NCI-H2107 treated with DMSO at 0.1 percent for 48 hours (cell line): ENCODE data around the gene DTNB.
A peak's percentile ranks its signal among the peaks of the same experiment; 100 is the strongest.

Experiments used
- DNase-seq: peaks from one replicate; lab custom pipeline; 2025; ENCODE audit not compliant: unreplicated experiment; lab: John Stamatoyannopoulos, UW

The DTNB gene

DNA sequence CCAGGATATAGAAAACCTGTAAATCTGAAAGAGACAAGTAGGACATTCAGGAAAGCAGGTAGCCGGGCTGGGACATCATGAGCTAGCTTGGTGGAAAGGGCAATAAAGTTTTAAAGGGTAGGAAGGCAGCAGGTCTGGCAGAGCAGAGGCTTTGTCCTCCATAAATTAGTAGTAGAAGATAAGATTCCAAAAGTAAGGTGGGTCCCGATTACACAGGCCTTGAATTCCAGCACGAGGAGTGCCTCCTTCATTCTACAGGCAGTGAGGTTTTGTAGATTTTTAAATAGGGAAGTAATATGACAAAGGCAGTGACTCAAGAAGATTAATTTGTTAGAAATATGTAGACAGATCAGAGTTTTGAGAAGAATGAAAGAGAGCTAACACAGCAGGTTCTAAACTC lies 160.7 kb downstream of the DTNB start:
- no peak for DNase-seq

DNA sequence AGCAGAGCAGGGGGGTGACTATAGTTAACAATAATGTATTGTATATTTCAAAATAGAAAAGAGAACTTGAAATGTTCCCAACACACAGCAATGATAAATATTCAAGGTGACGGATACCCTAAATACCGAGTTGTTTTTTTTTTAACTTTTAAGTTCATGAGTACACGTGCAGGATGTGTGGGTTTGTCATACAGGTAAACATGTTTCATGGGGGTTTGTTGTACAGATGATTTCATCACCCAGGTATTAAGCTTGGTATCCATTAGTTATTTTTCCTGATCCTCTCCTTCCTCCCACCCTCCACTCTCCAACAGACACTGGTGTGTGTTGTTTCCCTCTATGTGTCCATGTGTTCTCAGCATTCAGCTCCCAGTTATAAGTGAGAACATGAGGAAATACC lies 167.2 kb downstream of the DTNB start:
- no peak for DNase-seq

DNA sequence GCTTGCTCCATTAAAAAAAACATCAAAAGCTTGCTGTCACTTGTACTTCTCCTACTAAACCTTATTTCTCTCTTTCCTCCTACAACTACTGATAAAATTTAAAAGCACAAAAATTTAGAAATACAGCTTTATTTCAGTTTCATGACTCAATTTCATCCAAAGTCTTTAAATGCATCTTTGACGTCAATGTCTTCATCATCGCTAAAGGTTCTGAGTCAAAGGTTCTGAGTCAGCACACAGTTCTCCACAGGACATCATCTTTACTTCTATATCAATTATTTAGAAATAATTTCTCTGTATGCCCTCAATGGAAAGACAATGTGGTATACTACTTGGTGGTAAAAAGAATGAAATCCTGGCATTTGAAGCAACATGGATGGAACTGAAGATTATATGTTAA lies 167.8 kb downstream of the DTNB start:
- no peak for DNase-seq

DNA sequence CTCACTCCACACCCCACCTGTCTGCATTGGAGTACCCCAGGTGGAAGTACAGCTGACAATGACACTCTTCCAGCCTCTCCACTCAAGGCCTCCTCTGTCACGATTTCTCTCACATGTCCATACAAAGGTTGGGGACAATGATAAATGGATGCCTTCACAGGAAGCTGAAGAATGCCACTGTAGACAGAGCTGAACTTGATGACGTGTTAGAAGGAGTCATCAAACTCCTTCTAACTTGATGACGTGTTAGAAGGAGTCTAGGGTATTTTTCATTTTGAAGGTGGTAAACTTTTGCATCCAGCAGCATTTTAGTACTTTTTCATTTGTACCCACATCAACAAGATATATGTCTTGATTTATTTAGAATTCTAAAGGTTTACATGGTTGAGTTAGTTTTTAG lies 168.2 kb downstream of the DTNB start:
- no peak for DNase-seq

DNA sequence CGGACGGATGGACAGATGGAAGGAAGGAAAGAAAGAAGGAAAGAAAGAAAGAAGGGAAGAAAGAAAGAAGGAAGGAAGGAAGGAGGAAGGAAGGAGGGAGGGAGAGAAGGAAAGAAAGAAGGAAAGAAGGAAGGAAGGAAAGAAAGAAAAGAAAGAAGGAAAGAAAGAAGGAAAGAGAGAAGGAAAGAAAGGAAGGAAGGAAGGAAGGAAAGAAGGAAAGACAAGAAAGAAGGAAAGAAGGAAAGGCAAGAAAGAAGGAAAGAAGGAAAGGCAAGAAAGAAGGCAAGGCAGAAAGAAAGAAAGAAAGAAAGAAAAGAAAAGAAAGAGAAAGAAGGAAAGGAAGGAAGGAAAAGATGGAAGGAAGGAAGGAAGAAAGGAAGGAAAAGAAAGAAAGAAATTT lies 169.1 kb downstream of the DTNB start:
- DNase-seq: no peak

DNA sequence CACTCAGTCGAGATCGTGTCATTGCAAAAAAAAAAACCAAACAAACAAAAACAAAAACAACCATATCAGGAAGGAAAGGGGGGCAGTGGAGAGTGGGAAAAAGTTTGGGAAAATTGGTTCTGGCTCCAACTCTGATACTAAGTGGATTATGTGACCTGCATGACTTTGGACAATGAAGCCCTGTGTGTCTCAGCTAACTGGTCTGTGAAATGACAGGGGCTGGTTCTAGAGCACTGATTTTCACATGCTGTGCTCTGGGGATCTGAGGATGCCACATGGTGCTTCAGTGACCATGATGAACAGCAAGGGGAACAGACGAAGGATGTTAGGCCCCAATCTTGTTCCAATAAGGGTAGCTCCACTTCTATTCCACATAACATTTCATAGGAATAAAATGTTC lies 174.2 kb downstream of the DTNB start:
- DNase-seq: no peak

DNA sequence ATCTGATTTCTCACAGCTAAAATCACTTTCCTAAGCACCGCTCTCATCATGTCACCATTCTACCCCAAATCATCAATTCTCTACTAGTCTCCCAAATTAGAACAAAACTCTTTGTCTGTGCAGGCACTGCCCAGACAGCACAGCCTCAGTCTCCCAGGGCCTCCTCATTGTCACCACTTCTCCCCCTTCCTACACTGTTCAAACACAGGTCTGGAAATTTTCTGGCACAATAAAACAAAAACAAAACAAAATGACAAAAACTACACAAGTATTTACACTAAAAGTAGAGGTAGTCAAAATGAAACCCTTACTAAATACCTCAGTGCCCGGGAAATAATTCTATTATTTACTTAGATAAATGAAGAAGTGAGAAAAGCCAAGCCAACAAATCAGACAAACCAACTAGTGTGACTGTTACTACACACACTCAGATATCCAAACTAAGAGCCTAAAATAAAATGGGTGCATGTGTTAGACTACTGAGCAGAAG lies 175.4 kb downstream of the DTNB start:
- no peak for DNase-seq

DNA sequence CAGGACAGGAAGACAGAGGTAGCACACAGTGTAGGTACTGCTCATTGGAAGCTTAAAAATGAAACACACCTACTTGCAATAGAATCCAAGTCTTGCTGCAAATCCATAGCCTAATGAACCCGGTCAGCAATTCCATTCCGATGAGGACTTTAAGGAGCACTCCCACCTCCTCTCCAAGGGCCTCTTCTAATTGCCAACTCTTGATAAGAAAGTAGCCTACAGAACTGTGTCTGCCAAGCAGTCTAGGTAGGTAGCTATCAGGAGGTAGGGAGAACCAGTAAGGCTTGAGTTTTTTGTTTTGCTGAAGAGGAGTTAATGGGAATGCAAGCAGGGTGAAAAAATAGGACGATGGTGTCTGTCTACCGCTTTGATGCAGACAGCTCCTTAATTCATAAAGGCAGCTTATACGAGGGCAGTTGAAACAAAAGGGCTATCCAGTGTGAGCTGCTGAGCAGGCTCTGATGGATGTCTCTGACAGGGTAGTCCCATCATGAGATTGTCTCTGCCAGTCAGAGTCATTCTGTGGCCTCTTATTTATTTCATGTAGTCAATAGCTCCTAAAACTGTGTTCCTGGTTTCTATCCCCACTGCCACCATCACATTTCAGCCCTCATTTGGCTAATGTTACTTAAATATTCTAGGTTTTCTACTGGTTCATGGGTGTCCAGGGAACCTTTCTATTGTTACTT lies 176.0 kb downstream of the DTNB start:
- no peak for DNase-seq

DNA sequence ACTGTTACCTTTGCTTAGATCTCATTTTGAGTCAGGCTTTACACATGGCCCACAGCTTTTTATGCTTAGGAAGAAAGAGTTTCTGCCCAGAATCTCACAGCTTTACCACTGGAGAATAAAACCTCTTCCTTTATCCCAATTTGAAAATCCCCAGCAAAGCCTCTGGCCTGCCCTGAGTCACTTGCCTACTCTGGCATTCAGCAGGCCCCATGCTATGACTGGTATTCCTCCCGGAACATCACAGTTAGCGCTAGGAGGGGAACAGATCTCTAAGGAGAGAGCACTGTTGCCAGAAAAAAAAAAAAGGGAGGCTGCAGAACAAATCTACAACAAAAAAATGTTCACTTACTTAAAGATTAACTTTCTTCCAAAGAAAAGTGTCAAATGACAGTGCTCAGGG lies 178.8 kb downstream of the DTNB start:
- DNase-seq: no peak

DNA sequence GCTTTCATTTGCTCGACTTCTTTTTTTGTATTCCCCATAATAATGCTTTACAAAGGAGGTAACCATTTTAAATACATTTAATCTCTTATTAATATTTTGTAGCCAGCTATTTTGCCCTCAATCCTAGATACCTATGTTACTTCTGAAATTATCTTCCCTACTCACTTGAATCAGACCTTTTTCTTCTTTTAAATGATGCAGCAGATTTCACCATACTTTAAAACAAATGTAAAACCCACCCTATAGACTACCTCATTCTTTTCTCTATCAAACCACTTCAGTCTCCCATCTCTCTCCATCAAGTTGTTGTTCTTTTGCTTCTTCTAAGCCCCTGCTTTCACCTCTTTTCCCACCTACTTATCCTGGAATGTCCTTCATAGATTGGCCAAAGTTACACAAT lies 180.2 kb downstream of the DTNB start:
- no peak for DNase-seq

DNA sequence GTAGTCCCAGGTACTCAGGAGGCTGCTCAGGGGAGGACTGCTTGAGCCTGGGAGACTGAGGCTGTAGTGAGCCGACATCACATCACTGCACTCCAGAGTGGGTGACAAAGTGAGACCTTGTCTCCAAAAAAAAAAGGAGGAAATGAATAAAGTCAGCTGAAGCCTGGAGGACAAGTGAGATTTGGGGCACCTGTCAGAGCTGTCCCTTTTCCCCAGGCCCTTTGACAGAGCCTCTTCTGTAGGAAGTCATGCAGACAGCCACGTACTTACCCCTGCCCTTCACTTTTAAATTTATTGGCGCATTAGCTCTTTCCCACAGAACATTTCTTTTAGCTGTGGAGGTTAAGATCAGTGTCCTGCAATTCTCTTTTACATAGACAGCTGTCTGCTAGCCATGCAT lies 180.7 kb downstream of the DTNB start:
- peak; percentile 16 for DNase-seq

DNA sequence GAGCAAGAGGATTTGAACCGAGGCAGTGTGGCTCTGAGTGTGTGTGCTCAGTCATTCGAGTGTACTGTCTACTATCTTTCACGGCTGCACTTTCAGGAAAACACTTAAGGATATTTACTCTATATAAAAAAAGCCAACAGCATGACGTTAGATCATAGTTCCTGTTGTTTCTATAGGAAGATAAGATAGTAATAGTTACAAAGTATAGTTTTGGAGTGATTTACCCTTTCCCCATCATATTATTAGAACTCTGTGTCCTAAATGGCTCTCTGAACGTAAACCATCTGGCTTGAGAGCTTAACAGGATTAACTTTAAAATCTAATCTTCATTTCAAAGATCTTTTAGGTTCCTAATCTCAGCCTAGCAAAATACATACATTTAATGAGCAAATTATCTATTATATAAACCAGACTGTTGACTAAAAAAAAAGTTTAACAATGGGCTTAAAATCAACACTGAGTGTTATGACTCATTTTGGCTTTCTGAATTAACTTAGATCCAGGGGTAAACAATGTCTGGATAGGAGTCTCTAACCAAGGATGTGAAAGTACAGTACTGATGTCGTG lies 181.3 kb downstream of the DTNB start:
- DNase-seq: no peak

DNA sequence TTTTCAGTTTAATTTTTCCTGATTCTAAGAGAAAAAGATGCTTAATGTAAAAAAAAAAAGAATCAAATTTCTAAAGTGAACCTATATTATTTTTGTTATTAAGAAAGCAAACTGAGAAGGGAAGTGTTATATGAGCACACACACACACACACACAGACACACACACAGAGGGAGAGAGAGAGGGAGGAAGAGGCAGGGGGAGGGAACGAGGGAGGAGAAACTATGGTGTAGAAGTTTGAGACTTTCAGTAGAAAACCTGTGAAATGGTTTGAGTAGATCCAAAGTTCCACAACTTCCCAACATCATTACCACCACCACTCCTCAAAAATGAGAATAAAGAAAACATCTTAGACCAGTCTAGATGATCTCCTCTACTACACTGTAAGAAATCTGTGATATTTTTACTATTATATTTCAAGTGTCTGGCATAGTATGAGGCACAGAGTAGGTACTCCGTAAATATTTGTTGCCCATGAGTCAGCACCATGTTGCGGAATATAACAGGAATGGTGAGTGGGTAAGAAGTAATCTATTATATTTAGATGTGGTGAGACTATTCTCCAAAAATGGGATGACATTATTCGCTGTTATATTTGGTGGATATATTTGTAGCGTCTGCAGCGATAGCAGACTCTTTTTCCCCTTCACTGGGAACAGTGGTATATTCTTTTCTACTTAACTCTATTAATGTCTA lies 182.2 kb downstream of the DTNB start:
- no peak for DNase-seq

DNA sequence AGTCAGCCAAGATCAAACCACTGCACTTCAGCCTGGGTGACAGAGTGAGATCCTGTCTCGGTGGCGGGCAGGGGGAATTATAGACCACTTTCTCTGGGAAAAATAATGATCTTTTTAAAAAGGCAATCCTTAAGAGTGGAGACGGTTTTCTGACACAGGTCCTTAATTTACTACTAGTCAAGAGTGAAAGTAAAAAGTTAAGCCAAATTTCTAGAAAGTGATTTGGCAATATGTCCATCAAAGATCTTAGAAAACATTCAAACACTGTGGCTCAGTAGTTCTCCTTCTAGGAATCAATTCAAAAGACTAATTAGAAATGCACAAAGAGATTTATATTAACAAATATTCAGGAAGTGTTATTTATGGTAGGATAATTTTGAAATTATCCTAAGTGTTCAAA lies 183.2 kb downstream of the DTNB start:
- DNase-seq: no peak

DNA sequence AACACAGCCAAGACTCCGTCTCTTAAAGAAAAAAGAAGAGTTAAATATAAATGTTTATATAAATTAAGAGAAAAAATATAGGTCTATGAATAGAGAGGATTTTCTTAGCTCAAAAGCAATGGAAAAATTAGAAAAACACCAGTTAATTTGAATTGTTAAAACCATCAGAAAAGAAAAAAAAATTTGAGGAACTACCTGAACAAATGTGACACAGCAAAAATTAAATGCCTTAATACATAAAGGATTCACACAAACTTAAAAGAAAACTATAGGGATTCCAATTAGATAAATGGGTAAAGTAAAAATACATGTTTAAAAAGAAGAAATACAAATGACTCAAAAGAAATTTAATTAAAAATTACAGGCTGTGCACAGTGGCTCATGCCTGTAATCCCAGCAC lies 183.7 kb downstream of the DTNB start:
- no peak for DNase-seq

DNA sequence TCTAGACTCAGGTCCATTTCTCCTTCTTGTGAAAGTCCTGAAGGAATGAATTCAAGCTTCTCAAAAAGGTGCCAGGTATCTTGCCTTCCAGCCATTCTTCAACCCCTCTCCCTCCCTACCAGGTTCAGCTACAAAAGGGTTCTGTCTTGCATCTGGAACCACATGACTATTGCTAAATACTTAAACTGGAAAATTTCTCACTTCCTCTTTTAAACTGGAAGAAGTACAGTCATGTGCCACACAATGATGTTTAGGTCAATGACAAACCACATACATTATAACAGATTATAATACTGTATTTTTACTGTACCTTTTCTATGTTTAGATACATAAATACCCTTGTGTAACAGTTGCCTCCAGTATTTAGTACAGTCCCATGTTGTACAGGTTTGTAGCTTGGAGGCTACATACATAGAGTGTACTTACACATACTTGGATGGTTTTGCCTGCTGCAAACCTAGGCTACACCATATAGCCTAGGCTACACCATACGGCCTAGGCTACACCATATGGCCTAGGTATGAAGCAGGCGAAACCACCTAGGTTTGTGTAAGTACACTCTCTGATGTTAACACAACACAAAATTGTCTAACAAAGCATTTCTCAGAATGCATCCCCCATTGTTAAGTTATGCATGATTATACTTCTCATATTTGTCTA lies 189.6 kb downstream of the DTNB start:
- DNase-seq: no peak

DNA sequence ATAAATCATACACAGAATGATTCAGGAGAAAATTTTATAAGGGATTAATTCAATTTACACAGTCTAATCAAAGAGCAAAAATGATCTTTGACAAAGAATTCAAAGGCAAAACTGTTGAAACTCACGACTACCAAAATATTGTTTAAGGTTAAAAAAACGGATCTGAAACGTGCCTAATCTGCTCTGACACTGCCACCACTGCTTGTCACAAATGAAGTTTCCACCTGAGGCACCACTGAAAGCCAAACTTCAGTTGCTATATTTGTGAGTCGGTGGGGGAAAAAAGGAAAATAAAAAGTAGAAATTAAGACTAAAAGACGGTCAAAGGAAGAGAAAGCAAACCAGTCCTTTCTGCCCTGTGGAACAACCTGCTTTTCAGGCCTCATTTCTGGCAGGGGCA lies 191.0 kb downstream of the DTNB start:
- DNase-seq: no peak

DNA sequence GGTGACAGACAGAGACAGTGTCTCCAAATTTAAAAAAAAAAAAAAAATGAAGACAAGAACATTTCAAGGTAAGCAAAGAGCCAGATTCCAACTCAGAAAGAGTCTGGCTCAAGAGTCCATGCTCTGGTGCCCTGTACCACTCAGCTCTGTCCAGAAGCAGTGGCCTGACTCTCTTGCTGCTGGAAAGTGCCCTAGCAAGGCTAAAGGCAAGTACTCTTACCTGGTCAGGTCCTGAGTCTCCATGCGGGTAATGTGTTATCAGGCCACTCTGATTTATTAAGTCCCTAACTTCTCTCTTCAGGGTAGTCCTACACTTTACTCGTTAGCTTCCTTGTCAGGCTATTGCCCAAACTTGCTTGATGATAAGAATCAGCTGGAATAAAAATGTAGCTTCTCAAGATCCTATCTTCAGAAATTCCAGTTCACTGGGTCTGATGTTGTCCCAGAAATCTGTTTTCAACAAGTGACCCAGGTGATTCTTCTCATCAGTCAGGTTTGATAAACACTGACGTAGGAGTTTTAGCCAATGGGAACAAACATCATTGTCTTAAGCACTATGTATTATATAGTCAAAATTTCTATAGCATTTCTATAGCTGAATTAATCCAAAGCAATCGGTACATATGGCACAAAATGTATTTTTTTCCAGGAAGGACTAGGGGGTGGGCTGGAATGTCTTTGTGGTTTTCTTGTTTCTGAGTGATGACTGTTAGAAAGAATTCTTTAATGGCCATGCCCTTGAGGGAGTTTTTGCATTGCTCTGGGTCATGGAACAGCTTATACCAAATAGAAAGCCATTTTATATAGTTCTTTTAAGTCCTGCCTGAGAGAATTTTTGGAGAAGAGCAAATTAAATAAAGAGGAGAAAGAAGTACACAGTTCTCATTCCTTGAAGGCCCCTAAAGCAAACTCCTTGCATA lies 191.7 kb downstream of the DTNB start:
- DNase-seq: no peak

DNA sequence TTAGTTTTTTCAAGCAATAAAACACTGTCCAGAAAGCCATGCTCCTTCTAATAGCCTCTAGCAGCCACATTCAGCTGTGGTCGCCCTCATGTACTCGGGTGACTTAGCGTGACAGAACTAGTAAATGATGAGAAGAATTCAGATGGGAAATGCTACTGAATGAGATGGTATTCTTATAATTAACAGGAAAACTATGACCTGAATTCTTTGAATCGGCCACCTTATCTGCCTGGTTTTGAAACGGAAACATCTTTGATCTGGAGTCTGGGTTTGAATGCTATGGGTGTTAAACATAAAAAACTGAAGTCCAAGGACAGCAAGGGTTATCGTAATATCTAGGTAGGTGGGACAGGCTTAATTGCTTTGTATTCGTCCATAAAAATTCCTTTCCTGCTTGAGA lies 192.8 kb downstream of the DTNB start:
- no peak for DNase-seq

DNA sequence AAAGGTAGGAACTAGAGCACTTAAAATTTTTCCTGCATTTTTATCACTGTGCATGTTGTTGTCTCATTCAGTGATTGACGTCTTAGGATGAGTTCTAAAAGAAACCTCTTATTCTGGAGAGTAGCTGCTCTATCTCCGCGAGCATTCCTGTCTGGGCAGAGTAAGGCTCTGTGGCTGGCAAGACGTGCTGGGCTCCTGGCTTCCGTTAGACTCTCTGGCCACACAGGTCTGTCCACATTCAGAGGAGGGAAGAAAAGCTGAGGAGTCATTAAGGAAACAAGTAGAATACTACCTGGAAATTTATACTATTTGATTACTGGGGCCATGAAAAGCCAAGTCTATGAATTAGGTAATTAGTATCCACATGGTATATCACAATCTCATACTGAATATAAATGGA lies 193.6 kb downstream of the DTNB start:
- DNase-seq: no peak

DNA sequence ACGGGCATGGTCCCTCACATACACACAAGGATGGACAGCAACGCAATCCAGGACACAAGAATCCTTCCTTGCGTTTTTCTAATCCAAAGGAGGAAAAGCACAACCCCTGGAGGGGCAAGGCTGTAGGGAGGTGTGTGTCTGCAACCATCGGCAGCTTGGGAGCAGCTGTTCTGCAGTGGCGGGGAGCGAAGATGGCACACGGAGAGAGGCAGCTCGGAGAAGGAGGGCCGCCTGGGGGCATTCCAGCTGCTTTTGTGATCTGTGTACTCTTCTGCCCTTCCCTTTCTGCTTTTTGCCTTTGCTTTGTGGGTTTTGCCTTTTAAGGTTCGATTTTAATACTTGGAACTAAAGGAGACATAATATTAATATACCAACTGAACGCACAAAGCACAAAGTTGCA lies 194.6 kb downstream of the DTNB start:
- no peak for DNase-seq
